Ascending aorta (tissue), 2 donors: ENCODE measurements around the gene ABCC1. TPM values are rescaled to one million over a fixed set of nuclear protein-coding genes. Genes with fewer than 3 reads are reported as not detected.

Experiments used
- DNase-seq, 2 donors: peaks; one replicate each; pipeline ENCODE4 v3.0.0-alpha.2; 2019; ENCODE audit warnings: low spot score in 2 of 2
- H3K27ac ChIP-seq, 2 donors: fragments of 200-600 bp; sonication (generic); one replicate each; pipeline ENCODE4 v1.5.1; 2016 to 2017; ENCODE audit warnings: mild to moderate bottlenecking in 1 of 2
- H3K27me3 ChIP-seq: fragments of 200-600 bp; sonication (generic); one replicate; pipeline ENCODE4 v1.5.1; 2017
- H3K36me3 ChIP-seq, 2 donors: fragments of 200-600 bp; sonication (generic); one replicate each; pipeline ENCODE4 v1.5.1; 2016
- H3K4me1 ChIP-seq, 2 donors: fragments of 200-600 bp; sonication (generic); one replicate each; pipeline ENCODE4 v1.5.1; 2016 to 2017; ENCODE audit warnings: mild to moderate bottlenecking in 1 of 2
- H3K4me3 ChIP-seq, 2 donors: fragments of 200-600 bp; sonication (generic); one replicate each; pipeline ENCODE4 v1.5.1; 2016 to 2017; ENCODE audit warnings: mild to moderate bottlenecking in 1 of 2
- H3K9me3 ChIP-seq, 2 donors: fragments of 200-600 bp; sonication (generic); one replicate each; pipeline ENCODE4 v1.5.1; 2016
- CTCF ChIP-seq, 3 experiments: fragments of 200-600 bp in 2 of 3; fragments of 450-650 bp in 1 of 3; sonication (generic) in 2 of 3; IDR thresholded peaks; one replicate each; pipeline ENCODE4 v1.5.1; 2016 to 2019; ENCODE audit warnings: antibody characterized with exemption in 3 of 3, mild to moderate bottlenecking in 1 of 3, moderate library complexity in 1 of 3
- intact Hi-C: fragments of 100-400 bp; cut with DNase I; formaldehyde crosslinking; loops from one replicate; pipeline ENCODE4 v1.15.1; 2023
- total RNA-seq: library from RNA; depleted of rRNA; stranded (reverse); fragments of >200 nt; gene quantifications from one replicate; pipeline ENCODE4 v1.1.0, GENCODE V29; 2016

Gene ABCC1
- total RNA-seq, 1 donor from 2014 or later, result 144 TPM

- Histone ChIP-seq H3K9me3 (no peaks in the 10 kb centered on the region), H3K27ac (no peak overlapping the region), H3K27me3 (no peaks in the 10 kb centered on the region), H3K36me3 (no peaks in the 10 kb centered on the region), H3K4me1 (no peaks in the 10 kb centered on the region), H3K4me3 (no peak overlapping the region)
- intact Hi-C loops, result no loop called here
- no peak for TF ChIP-seq CTCF (IDR thresholded peaks at IDR 0.05)
- DNase-seq, result no peak
These were observed 30.1 kb upstream of the ABCC1 start for GRCh38 chr16:15919331-15919730.

- DNase-seq, result no peak
- TF ChIP-seq CTCF (IDR thresholded peaks at IDR 0.05), result no peak
- Histone ChIP-seq H3K4me1 (no peaks in the 10 kb centered on the region), H3K27ac (no peak overlapping the region), H3K4me3 (no peak overlapping the region), H3K27me3 (no peaks in the 10 kb centered on the region), H3K36me3 (no peaks in the 10 kb centered on the region), H3K9me3 (no peaks in the 10 kb centered on the region)
- intact Hi-C loops, result loop anchor here (5.0 kb wide), 1 partner anchor 263 kb away; no protein-coding TSS in a partner anchor
These were observed 24.4 kb upstream of the ABCC1 start for GRCh38 chr16:15924996-15925395.

- H3K27me3 ChIP-seq, result no peaks in the 10 kb centered on the region
- H3K36me3 ChIP-seq, result no peaks in the 10 kb centered on the region
- H3K4me3 ChIP-seq, result no peak overlapping the region
- no peaks in the 10 kb centered on the region for H3K9me3 ChIP-seq
- intact Hi-C loops, result loop anchor here (5.0 kb wide), 1 partner anchor 263 kb away; no protein-coding TSS in a partner anchor
- no peak for DNase-seq
- no peak for TF ChIP-seq CTCF (IDR thresholded peaks at IDR 0.05)
- H3K4me1 ChIP-seq, result no peaks in the 10 kb centered on the region
- no peak overlapping the region for H3K27ac ChIP-seq
These were observed 23.8 kb upstream of the ABCC1 start for GRCh38 chr16:15925631-15926030.

- Histone ChIP-seq H3K27me3 (no peaks in the 10 kb centered on the region), H3K4me1 (no peaks in the 10 kb centered on the region), H3K36me3 (no peaks in the 10 kb centered on the region), H3K4me3 (no peak overlapping the region), H3K9me3 (no peaks in the 10 kb centered on the region), H3K27ac (no peak overlapping the region)
- intact Hi-C loops, result loop anchor here (5.0 kb wide), 1 partner anchor 266 kb away; no protein-coding TSS in a partner anchor
- no peak for TF ChIP-seq CTCF (IDR thresholded peaks at IDR 0.05)
- no peak for DNase-seq
These were observed 20.9 kb upstream of the ABCC1 start for GRCh38 chr16:15928261-15929104.

GRCh38 chr16:15932939-15933338 lies 16.5 kb upstream of the ABCC1 start:
- no peaks in the 10 kb centered on the region for H3K9me3 ChIP-seq
- TF ChIP-seq CTCF (IDR thresholded peaks at IDR 0.05), result no peak
- intact Hi-C loops, result no loop called here

More at GRCh38 chr16:15932939-15933338, 16.5 kb upstream of the ABCC1 start:
- DNase-seq, result no peak
- H3K4me1 ChIP-seq, result no peaks in the 10 kb centered on the region
- H3K27me3 ChIP-seq, result no peaks in the 10 kb centered on the region
- no peak overlapping the region for H3K4me3 ChIP-seq
- H3K36me3 ChIP-seq, result no peaks in the 10 kb centered on the region
- no peak overlapping the region for H3K27ac ChIP-seq
